IPS-18a (cell line): ENCODE measurements around the gene SLC17A9.

ENCODE experiments used
- H3K27ac ChIP-seq: one replicate; pipeline ENCODE4 v1.5.1; 2013; ENCODE audit warnings: low read length
- H3K27me3 ChIP-seq: one replicate; pipeline ENCODE4 v1.6.1; 2013; ENCODE audit warnings: mild to moderate bottlenecking, low read length; ENCODE audit not compliant: control insufficient read depth, insufficient read depth
- H3K36me3 ChIP-seq: one replicate; pipeline ENCODE4 v1.6.1; 2013; ENCODE audit warnings: low read depth, low read length; ENCODE audit not compliant: control insufficient read depth
- H3K4me1 ChIP-seq: one replicate; pipeline ENCODE4 v1.6.1; 2013; ENCODE audit warnings: low read depth, low read length; ENCODE audit not compliant: control insufficient read depth
- H3K4me3 ChIP-seq: one replicate; pipeline ENCODE4 v1.5.1; 2013; ENCODE audit warnings: low read length
- H3K9ac ChIP-seq: one replicate; pipeline ENCODE4 v1.6.1; 2013; ENCODE audit warnings: mild to moderate bottlenecking, low read length, moderate library complexity
- H3K9me3 ChIP-seq: one replicate; pipeline ENCODE4 v1.6.1; 2013; ENCODE audit warnings: low read depth, low read length; ENCODE audit not compliant: control insufficient read depth

Gene SLC17A9

DNA sequence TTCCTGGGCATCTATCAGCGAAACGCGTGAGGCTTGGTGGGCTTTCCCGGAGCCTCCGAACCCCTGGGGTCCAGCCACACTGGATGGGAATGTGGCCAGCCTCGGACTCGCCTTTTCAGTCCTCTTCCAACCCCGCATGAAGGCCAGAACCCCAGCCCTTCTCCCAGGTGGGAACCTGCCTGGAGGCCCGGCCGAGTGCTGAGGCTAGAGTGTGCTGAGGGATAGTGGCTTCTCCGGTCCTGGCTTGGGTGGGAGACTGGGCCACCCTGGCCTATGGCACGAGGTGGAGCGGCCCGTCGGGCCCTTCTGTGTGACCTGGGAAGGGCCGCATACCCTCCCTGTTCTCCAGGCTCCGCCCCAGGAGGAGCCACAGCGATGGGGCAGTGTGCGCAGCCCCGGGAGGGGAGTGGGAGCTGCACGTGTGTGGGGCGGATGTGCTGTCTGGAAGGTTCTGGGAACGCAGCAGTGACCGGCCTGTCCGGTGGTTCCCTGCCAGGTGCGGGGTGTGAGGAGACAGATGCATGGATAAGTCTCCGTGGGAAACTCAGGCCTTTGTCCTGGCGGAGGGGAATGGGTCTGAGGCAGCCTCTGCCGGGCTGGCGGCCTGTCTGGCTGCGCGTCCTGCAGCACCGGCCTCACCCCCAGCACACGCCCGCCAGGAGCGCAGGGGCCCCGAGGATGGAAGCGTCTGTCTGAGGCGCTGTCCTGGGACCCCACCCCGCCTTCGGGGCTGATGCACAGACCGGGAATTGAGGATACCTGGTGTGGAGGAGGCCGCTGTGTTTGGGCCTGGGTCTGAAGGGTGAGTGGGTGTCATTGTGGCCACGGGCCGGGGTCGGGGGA, 55.4 kb downstream of the SLC17A9 start:
- no peaks in the 10 kb centered on the region for H3K36me3 ChIP-seq
- no peak overlapping the region for H3K4me3 ChIP-seq
- peaks cover 100% of the 10 kb centered on the region for H3K27me3 ChIP-seq
- H3K27ac ChIP-seq = no peak overlapping the region
- no peak overlapping the region for H3K9ac ChIP-seq
- peaks cover 16% of the 10 kb centered on the region for H3K4me1 ChIP-seq
- H3K9me3 ChIP-seq = peaks cover 4% of the 10 kb centered on the region

DNA sequence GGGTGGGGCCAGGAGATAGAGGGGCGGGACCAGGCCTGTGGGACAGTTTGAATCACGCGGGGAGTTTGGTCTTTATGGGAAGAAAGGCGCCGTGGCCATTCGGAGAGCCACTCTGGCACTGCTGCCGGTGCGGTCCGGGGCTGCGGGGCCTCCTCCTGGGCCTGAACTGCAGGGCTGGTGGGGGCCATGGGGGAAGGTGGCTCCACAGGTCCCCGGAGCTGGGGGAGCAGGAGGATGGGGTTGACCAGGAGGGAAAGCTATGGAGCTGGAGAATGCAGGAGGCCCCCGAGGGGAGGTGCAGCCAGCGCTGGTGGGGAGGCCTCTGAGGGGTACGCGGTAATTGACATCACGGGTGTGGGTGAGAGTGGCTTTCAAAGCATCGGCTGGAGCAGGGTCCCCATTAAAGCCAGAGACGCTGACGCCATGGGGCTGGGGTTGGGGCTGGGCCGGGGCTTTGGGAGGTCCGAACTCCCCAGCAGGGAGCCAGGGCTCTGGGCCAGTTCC, 56.1 kb downstream of the SLC17A9 start:
- Histone ChIP-seq H3K9me3 (peaks cover 11% of the 10 kb centered on the region), H3K27ac (no peak overlapping the region), H3K27me3 (peaks cover 100% of the 10 kb centered on the region), H3K4me3 (no peak overlapping the region), H3K4me1 (peaks cover 11% of the 10 kb centered on the region), H3K9ac (no peak overlapping the region), H3K36me3 (no peaks in the 10 kb centered on the region)

DNA sequence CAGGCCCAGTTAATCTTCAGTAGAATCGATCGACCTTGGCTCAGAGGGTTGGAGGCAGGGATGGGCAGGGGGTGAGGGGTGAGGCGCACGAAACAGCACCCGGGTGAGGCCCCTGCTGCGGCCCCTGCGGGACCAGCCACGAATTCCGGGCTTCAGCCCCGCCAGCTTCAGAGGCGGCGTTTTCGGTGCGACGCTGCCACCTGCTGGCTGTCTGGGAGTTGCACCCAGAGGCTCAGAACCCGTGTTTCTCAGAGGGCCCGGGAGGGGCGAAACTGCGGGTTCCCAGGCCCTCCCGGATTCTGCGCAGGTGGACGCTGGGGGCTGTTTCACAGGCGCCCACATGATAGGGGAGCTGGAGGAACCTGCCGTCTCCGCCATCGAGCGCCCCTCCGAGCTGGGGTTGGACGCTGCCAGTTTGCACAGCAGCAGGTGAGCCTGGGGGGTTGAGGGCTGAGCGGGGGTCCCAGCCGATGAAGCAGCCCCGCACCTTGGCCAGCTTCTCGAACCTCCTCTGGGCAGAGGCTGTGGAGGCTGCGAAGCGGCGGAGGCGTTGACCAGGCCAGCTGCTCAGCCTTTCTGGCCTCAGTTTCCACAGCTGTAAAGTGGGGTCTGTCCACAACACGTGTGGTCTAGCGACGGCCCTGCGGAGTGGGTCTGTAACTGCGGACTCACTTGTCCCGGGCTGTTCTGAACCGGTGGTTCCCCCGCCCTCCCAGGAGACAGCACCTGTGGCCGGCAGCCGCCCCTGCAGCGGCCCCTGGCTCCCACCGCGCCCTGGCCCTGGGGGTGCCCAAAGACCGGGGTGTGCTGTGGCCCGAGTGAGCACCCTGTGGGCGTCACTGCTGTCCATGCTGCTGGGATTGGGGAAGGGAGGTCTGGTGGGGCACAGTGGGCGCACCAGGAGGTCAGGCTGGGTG, 56.8 kb downstream of the SLC17A9 start:
- no peak overlapping the region for H3K9ac ChIP-seq
- H3K9me3 ChIP-seq = peaks cover 11% of the 10 kb centered on the region
- peaks cover 100% of the 10 kb centered on the region for H3K27me3 ChIP-seq
- peaks cover 12% of the 10 kb centered on the region for H3K4me1 ChIP-seq
- no peaks in the 10 kb centered on the region for H3K36me3 ChIP-seq
- H3K4me3 ChIP-seq = no peak overlapping the region
- no peak overlapping the region for H3K27ac ChIP-seq

DNA sequence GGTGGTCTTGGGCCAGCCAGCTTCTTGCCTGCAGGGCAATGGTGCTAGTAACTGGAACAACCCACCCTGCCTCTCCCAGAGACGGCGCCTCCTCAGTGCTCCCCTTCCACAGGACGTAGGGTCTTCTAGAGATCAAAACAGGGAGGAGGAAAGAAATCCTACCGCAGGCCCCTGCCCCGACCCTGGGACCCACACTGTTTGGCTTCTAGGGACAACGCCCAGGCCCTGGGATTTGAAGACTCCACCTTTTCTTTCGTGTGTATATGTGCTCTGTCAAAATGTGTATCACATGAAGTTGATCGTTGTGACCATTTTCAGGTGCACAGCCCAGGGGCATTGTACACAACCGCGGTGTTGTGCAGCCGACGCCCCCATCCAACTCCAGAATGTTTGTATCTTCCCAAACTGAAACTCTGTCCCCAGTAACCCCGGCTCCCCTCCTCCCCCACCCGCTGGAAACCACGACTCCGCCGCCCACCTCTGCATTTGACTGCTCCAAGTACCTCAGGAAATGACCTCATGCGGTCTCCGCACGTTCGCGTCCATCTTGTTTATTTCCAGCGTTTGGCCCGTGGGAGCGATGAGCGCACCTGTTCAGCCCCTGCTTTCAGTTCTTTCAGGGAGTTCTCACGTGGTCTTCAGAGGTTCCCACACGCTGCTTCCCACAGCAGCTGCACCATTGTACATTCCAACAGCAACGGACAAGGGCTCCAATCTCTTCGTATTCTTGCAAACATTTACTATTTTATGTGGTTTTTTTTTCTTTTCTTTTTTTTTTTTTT, 57.7 kb downstream of the SLC17A9 start:
- H3K4me1 ChIP-seq = peaks cover 15% of the 10 kb centered on the region
- peaks cover 11% of the 10 kb centered on the region for H3K9me3 ChIP-seq
- H3K27ac ChIP-seq = no peak overlapping the region
- H3K36me3 ChIP-seq = no peaks in the 10 kb centered on the region
- H3K27me3 ChIP-seq = peaks cover 96% of the 10 kb centered on the region
- H3K4me3 ChIP-seq = peak overlapping the region; percentile 25
- no peak overlapping the region for H3K9ac ChIP-seq

DNA sequence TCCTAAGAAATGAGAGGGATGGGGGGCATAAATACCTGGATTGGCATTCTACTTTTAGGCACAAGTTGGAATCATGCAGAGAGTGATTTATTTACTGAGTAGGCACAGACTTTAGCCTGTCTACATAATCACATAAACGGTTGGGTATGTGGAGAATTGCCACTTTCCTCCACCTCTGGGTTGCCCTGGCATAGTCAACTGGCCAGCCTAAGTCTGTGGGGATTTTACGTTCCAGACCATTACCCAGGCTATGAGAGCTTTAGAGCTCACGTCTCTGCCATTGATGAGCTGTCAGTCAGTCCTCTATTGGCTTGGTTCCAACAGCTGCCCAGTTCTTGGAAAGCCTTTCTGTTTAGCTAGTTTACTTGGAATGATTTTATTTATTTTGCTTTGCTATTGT, 59.3 kb downstream of the SLC17A9 start:
- no peak overlapping the region for H3K4me3 ChIP-seq
- H3K27me3 ChIP-seq = peaks cover 93% of the 10 kb centered on the region
- H3K9ac ChIP-seq = no peak overlapping the region
- peaks cover 17% of the 10 kb centered on the region for H3K4me1 ChIP-seq
- H3K27ac ChIP-seq = no peak overlapping the region
- H3K9me3 ChIP-seq = peaks cover 11% of the 10 kb centered on the region
- H3K36me3 ChIP-seq = no peaks in the 10 kb centered on the region

DNA sequence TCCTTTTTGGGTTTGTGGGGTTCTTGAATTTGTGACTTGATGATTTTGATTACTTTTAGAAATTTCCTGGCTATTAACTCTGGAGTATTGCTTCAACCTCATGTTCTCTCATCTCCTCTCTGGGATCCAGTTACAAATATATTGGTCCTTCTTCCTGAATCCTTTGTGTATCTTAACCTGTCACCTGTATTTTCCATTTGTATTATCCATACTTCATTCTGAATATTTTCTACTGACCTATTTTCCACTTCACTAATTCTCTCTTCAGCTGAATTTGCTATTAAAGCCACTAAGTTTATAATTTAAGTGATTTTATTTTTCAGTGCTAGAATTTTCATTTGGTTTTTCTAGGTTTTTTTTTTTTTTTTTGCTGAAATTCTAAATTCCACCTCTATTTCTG, 60.7 kb downstream of the SLC17A9 start:
- Histone ChIP-seq H3K27me3 (peaks cover 79% of the 10 kb centered on the region), H3K4me3 (no peak overlapping the region), H3K27ac (no peak overlapping the region), H3K36me3 (no peaks in the 10 kb centered on the region), H3K9ac (no peak overlapping the region), H3K9me3 (peaks cover 11% of the 10 kb centered on the region), H3K4me1 (peaks cover 17% of the 10 kb centered on the region)

DNA sequence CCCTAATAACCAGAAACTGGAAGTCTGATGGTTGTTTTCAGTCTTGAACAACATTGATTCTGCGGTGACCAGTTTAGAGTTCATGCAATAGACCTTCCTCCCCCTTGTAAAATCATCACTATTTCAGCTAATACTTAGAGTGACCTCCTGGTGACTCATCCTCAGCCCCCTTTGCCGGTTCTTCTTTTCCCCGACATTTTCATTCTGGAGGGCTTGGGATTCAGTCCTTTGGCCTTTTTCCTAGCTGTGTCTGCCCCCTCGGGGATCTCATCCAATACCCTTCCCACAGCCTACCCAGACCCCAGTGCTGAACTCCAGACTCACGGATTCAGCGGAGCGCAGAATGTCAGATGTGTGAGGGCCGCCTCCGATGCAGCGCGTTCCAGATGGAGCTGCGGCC, 61.8 kb downstream of the SLC17A9 start:
- Histone ChIP-seq H3K27me3 (peaks cover 68% of the 10 kb centered on the region), H3K4me1 (peaks cover 11% of the 10 kb centered on the region), H3K36me3 (no peaks in the 10 kb centered on the region), H3K4me3 (peak overlapping the region; percentile 25), H3K27ac (no peak overlapping the region), H3K9me3 (peaks cover 11% of the 10 kb centered on the region), H3K9ac (no peak overlapping the region)

DNA sequence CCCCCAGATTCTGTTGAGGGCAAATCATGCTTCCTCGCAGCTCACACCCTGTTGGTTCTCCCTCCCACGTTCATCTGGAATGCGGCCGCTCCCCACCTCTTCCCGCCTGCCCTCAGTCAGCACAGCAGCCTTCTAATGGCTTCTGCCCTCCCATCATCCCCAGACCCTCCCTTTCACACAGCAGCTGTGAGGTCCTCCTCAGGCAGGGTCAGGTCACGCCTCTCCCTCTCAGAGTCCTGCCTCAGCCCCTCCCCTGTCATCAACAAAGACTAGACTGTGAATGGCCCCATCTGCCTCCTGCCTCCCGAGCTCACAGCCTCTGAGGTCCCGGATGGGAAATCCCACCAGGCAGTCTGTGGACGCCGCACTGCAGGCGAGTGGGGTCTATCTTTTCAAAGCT, 62.2 kb downstream of the SLC17A9 start:
- Histone ChIP-seq H3K36me3 (no peaks in the 10 kb centered on the region), H3K9me3 (peaks cover 11% of the 10 kb centered on the region), H3K9ac (no peak overlapping the region), H3K4me3 (peak overlapping the region; percentile 22), H3K27ac (no peak overlapping the region), H3K4me1 (peaks cover 11% of the 10 kb centered on the region), H3K27me3 (peaks cover 64% of the 10 kb centered on the region)

DNA sequence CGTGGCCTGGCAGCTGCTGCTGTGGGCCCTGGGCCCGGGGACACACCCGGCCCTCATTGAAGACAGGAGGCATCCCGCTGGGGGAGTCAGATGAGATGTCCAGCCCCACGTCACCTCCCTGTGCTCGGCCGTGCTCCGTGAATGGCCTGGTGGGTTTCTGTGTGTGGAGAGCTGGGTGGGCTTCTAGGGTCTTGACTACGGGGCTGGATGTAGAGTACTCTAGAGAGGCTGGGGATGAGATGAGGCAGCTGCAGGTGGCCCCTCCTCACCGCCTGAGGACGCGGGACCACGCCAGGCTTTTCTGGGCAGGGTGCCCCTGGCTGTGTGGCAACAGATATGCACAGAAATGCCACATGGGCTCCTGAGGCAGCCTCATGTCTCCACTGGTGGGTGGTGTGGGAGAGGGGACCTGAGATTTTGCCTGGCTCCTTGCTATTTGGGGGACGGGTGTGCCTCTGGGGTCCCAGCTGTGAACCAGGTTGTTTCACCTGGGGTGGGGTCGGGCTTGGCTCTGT, 62.7 kb downstream of the SLC17A9 start:
- Histone ChIP-seq H3K4me3 (peak overlapping the region; percentile 22), H3K36me3 (no peaks in the 10 kb centered on the region), H3K9ac (no peak overlapping the region), H3K4me1 (peaks cover 11% of the 10 kb centered on the region), H3K27me3 (peaks cover 59% of the 10 kb centered on the region), H3K9me3 (peaks cover 11% of the 10 kb centered on the region), H3K27ac (no peak overlapping the region)

DNA sequence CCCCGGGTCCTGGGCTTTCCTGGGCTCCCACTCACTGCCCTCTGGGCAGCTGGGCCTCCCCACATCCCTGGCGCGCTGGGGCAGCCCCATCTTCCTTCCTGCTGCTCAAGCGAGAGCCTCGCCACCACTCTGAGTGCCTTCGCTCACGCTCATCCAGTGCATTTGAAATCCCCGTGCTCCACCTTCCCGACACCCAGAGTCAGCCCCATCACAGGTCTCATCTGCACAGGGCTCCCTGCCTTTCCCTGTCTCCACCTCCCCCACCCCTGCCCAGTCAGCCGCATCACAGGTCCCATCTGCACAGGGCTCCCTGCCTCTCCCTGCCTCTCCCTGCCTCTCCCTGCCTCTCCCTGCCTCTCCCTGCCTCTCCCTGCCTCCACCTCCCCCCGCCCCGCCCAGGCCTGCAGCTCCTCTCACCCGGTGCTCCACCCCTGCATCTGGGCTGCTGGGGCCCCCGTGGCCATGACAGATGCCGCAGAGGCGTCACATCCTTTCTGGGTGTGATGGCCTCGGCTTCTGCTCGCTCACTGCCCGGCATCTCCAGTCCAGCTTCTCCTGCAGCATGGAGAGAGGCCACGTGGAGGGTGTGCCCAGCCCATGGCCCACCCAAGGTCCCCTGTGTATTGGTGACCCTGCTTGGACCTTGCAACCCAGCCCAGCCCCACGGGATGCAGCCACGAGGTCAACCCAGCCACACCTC, 63.3 kb downstream of the SLC17A9 start:
- Histone ChIP-seq H3K27ac (no peak overlapping the region), H3K4me1 (peaks cover 11% of the 10 kb centered on the region), H3K27me3 (peaks cover 53% of the 10 kb centered on the region), H3K9me3 (peaks cover 11% of the 10 kb centered on the region), H3K4me3 (no peak overlapping the region), H3K9ac (no peak overlapping the region), H3K36me3 (no peaks in the 10 kb centered on the region)
